Ascending aorta (tissue), 2 donors: Measurements from ENCODE around the gene MRFAP1. TPM values are rescaled to one million over a fixed set of nuclear protein-coding genes. Genes with fewer than 3 reads are reported as not detected.

Experiments
- DNase-seq, 2 donors: peaks; one replicate each; pipeline ENCODE4 v3.0.0-alpha.2; 2019; ENCODE audit warnings: low spot score in 2 of 2
- H3K27ac ChIP-seq, 2 donors: fragments of 200-600 bp; sonication (generic); one replicate each; pipeline ENCODE4 v1.5.1; 2016 to 2017; ENCODE audit warnings: mild to moderate bottlenecking in 1 of 2
- H3K27me3 ChIP-seq: fragments of 200-600 bp; sonication (generic); one replicate; pipeline ENCODE4 v1.5.1; 2017
- H3K36me3 ChIP-seq, 2 donors: fragments of 200-600 bp; sonication (generic); one replicate each; pipeline ENCODE4 v1.5.1; 2016
- H3K4me1 ChIP-seq, 2 donors: fragments of 200-600 bp; sonication (generic); one replicate each; pipeline ENCODE4 v1.5.1; 2016 to 2017; ENCODE audit warnings: mild to moderate bottlenecking in 1 of 2
- H3K4me3 ChIP-seq, 2 donors: fragments of 200-600 bp; sonication (generic); one replicate each; pipeline ENCODE4 v1.5.1; 2016 to 2017; ENCODE audit warnings: mild to moderate bottlenecking in 1 of 2
- H3K9me3 ChIP-seq, 2 donors: fragments of 200-600 bp; sonication (generic); one replicate each; pipeline ENCODE4 v1.5.1; 2016
- intact Hi-C: fragments of 100-400 bp; cut with DNase I; formaldehyde crosslinking; loops from one replicate; pipeline ENCODE4 v1.15.1; 2023
- total RNA-seq: library from RNA; depleted of rRNA; stranded (reverse); fragments of >200 nt; gene quantifications from one replicate; pipeline ENCODE4 v1.1.0, GENCODE V29; 2016
- TF ChIP-seq, protein P1 (sequence below), 3 experiments: fragments of 200-600 bp in 2 of 3; fragments of 450-650 bp in 1 of 3; sonication (generic) in 2 of 3; IDR thresholded peaks; one replicate each; pipeline ENCODE4 v1.5.1; 2016 to 2019; ENCODE audit warnings: antibody characterized with exemption in 3 of 3, mild to moderate bottlenecking in 1 of 3, moderate library complexity in 1 of 3

Gene MRFAP1
- total RNA-seq, 1 donor from 2014 or later: 109 TPM

DNA sequence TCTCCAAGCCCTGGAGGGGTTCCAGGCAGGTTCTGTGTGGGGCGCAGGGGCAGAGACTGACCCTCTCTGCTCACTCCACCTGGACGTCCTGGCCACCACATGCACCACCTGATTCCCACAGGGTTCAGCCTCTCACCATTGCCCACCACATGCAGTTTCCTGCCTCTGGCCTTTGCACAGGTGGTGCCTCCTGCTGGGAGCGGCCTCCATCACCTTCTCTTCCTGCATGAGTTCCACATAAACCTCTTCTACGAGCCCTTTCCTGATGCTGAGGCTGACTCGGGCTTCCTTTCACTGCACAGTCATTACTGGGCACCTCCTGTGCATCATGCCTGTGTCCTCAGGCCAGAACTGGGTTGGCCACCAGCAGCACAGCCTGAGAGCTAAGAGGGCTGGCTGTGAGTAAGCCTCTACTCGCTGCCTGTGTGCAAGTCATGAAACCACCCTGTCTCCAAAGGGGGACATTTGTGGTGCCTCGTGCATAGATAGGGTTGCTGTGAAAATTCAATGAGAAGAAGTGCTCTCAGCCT is 45.6 kb upstream of the MRFAP1 start:
- intact Hi-C loops: no loop called here
- no peak overlapping the region for H3K27ac ChIP-seq
- no peaks in the 10 kb centered on the region for H3K27me3 ChIP-seq
- H3K4me3 ChIP-seq: no peak overlapping the region
- H3K36me3 ChIP-seq: peaks cover 24 to 77% of the 10 kb centered on the region in 2 donors
- H3K4me1 ChIP-seq: no peaks in the 10 kb centered on the region
- TF ChIP-seq, protein P1, sequence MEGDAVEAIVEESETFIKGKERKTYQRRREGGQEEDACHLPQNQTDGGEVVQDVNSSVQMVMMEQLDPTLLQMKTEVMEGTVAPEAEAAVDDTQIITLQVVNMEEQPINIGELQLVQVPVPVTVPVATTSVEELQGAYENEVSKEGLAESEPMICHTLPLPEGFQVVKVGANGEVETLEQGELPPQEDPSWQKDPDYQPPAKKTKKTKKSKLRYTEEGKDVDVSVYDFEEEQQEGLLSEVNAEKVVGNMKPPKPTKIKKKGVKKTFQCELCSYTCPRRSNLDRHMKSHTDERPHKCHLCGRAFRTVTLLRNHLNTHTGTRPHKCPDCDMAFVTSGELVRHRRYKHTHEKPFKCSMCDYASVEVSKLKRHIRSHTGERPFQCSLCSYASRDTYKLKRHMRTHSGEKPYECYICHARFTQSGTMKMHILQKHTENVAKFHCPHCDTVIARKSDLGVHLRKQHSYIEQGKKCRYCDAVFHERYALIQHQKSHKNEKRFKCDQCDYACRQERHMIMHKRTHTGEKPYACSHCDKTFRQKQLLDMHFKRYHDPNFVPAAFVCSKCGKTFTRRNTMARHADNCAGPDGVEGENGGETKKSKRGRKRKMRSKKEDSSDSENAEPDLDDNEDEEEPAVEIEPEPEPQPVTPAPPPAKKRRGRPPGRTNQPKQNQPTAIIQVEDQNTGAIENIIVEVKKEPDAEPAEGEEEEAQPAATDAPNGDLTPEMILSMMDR (IDR thresholded peaks at IDR 0.05): no peak
- DNase-seq: no peak
- no peaks in the 10 kb centered on the region for H3K9me3 ChIP-seq

DNA sequence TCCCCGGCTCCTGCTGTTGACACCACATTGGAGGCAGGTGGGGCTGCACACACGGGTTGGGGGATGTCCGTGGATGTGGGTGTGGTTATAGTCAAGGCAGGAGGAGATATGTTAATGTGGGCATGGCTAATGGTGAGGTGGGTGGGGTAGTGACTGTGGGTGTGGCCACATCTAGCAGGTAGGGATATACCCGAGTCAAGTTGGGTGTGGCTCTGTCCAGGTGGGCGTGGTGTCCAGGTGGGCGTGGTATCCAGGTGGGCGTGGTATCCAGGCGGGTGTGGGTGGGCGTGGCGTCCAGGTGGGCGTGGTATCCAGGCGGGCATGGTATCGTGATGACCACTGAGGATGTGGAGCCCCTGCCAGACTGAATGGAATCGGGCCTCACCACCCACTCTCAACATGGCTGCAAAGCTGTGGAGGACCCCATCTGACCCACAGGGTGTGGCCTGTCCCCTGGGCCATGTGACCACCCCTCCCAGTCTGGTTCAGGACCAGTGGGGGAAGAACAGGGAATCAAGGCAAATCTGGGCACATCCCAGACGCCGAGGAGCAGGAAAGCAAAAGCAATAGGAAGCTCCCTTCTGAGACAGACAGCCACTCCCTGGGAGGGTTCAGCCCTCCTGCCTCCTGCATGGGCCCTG is 44.5 kb upstream of the MRFAP1 start:
- Histone ChIP-seq H3K27me3 (no peaks in the 10 kb centered on the region), H3K9me3 (no peaks in the 10 kb centered on the region), H3K36me3 (peaks cover 31 to 81% of the 10 kb centered on the region in 2 donors), H3K27ac (no peak overlapping the region), H3K4me3 (no peak overlapping the region), H3K4me1 (no peaks in the 10 kb centered on the region)
- TF ChIP-seq, protein P1 (IDR thresholded peaks at IDR 0.05): no peak
- intact Hi-C loops: no loop called here
- no peak for DNase-seq

DNA sequence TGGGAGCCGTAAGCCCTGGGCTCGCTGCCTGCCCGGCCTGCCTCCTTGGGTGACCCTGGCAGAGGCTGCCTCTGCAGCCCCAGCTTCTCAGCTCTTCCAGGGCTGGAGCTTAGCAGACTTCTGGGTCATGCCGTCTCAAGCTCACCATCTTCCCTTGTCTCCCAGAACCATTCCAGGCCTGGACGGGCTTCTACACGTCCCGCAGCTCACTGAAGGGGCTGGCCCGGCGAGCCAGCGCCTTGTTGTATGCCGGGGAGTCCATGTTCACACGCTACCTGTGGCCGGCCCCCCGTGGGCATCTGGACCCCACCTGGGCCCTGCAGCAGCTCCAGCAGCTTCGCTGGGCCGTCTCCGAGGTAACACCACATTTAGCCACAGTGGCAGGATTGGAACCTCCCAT is 43.5 kb upstream of the MRFAP1 start:
- intact Hi-C loops: no loop called here
- H3K4me3 ChIP-seq: no peak overlapping the region
- no peak for DNase-seq
- no peak overlapping the region for H3K27ac ChIP-seq
- H3K4me1 ChIP-seq: no peaks in the 10 kb centered on the region
- no peaks in the 10 kb centered on the region for H3K9me3 ChIP-seq
- TF ChIP-seq, protein P1 (IDR thresholded peaks at IDR 0.05): no peak
- peaks cover 37 to 81% of the 10 kb centered on the region in 2 donors for H3K36me3 ChIP-seq
- no peaks in the 10 kb centered on the region for H3K27me3 ChIP-seq

DNA sequence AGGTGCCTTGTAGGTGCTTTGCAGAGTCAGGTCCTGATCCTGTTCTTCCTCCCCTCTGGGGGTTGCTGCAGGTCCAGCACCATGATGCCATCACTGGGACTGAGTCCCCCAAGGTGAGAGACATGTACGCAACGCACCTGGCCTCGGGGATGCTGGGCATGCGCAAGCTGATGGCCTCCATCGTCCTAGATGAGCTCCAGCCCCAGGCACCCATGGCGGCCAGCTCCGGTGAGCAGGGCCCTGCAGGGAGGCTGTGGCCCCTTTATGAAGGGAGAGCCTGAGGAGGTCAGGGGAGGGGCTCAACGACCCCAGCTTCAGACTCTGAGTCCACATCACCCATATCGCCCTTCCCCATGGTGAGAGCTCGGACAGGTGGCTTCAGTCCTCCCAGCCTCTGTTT is 42.4 kb upstream of the MRFAP1 start:
- Histone ChIP-seq H3K9me3 (no peaks in the 10 kb centered on the region), H3K4me1 (no peaks in the 10 kb centered on the region), H3K36me3 (peaks cover 47 to 82% of the 10 kb centered on the region in 2 donors), H3K27me3 (no peaks in the 10 kb centered on the region), H3K27ac (no peak overlapping the region), H3K4me3 (no peak overlapping the region)
- TF ChIP-seq, protein P1 (IDR thresholded peaks at IDR 0.05): no peak
- DNase-seq: no peak
- intact Hi-C loops: no loop called here

DNA sequence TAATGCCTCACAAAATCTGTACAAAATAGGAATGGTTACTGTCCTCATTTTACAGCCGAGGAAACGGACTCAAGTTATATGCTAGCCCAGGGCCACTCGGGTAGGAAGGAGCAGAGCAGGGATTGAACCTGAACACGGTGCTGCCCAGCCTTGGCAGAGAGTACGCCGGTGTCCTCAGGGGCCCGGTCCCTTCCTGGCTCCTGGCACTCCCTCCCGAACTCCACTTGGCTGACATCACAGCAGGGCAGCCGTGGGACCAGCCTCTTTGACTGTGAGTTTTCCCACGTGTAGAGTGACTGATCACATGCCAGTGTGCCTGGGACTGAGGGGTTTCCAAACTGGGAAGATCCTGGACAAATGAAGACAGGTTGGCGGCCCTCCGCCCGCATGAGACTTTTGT is 41.8 kb upstream of the MRFAP1 start:
- Histone ChIP-seq H3K36me3 (peaks cover 47 to 82% of the 10 kb centered on the region in 2 donors), H3K9me3 (no peaks in the 10 kb centered on the region), H3K4me3 (no peak overlapping the region), H3K27me3 (no peaks in the 10 kb centered on the region), H3K27ac (no peak overlapping the region), H3K4me1 (no peaks in the 10 kb centered on the region)
- intact Hi-C loops: no loop called here
- DNase-seq: no peak
- TF ChIP-seq, protein P1 (IDR thresholded peaks at IDR 0.05): no peak
